ENCODE measurements around the gene WDR47. TPM values are rescaled to one million over a fixed set of nuclear protein-coding genes. Genes with fewer than 3 reads are reported as not detected.

WDR47 gene
- total and polyA plus RNA-seq, 2 of the 8 experiments (the other 6 are each of a cell fraction or from before 2014, with no cell fraction given): 1.9 to 6.7 TPM

GRCh38 chr1:108972951-108973350 lies 69.0 kb downstream of the WDR47 start:
- CTCF ChIA-PET (ENCODE audit: partially characterized antibody): no interaction called here
- H3K23ac ChIP-seq (ENCODE audit: insufficient read length): no peak overlapping the region

More at GRCh38 chr1:108972951-108973350, 69.0 kb downstream of the WDR47 start:
- H4K20me1 ChIP-seq (replicated peaks in 1 of 2; ENCODE audit: control insufficient read depth in 1 of 2, insufficient read depth in 2 of 2, low read length in 2 of 2): no peaks in the 10 kb centered on the region
- no peak overlapping the region for H2BK12ac ChIP-seq (ENCODE audit: low read depth, low read length)
- H3K4ac ChIP-seq (replicated peaks; ENCODE audit: insufficient read length, low read depth, low read length): no peak overlapping the region
- no peak overlapping the region for H4K5ac ChIP-seq (ENCODE audit: insufficient read length, low read depth, low read length)
- H2BK5ac ChIP-seq (ENCODE audit: low read depth, low read length): no peak overlapping the region
- H2AFZ ChIP-seq (ENCODE audit: low read length): no peak overlapping the region
- POLR2A ChIA-PET (ENCODE audit: partially characterized antibody): no interaction called here
- H3K14ac ChIP-seq (ENCODE audit: insufficient read length): no peak overlapping the region
- no peak overlapping the region for H3K56ac ChIP-seq (replicated peaks; ENCODE audit: insufficient read length, low read depth, low read length)
- 94% methylated on average over 1 of the region's 1 CpG; no CpG with 5 or more reads in 1 of the 2 experiments for WGBS, 2 experiments (ENCODE audit: extremely low coverage in 1 of 2, insufficient coverage in 1 of 2, insufficient read length in 1 of 2, insufficient replicate concordance in 2 of 2, low coverage in 1 of 2, low lambda C conversion rate in 2 of 2, missing lambda C conversion rate in 1 of 2)
- H2AK5ac ChIP-seq (ENCODE audit: low read depth, low read length): no peak overlapping the region
- no peaks in the 10 kb centered on the region for H3K9me3 ChIP-seq (ENCODE audit: insufficient read depth in 2 of 2, low read depth in 1 of 2, low read length in 1 of 2)
- TF ChIP-seq SAP30 (IDR thresholded peaks at IDR 0.05; ENCODE audit: insufficient read depth, insufficient replicate concordance, low read length): no peak
- TF ChIP-seq RAD21 (IDR thresholded peaks at IDR 0.05 in 1 of 2, conservative IDR thresholded peaks at IDR 0.05 in 1 of 2; ENCODE audit: low read depth in 2 of 2, low read length in 2 of 2): no peak
- no peak for TF ChIP-seq SP1 (IDR thresholded peaks at IDR 0.05; ENCODE audit: low read depth, low read length)
- TF ChIP-seq YY1 (IDR thresholded peaks at IDR 0.05; ENCODE audit: low read depth, low read length): no peak
- TF ChIP-seq KDM1A (IDR thresholded peaks at IDR 0.05; ENCODE audit: borderline replicate concordance, low read length): no peak
- no peak for TF ChIP-seq CBX5 (IDR thresholded peaks at IDR 0.05; ENCODE audit: low read depth, low read length)
- no peak for TF ChIP-seq CREB1 (IDR thresholded peaks at IDR 0.05)
- no peak for TF ChIP-seq RNF2 (IDR thresholded peaks at IDR 0.05; ENCODE audit: borderline replicate concordance, low read depth, low read length, missing control alignments, poor library complexity, severe bottlenecking)
- TF ChIP-seq USF2 (IDR thresholded peaks at IDR 0.05; ENCODE audit: low read length): no peak
- no peak overlapping the region for H2BK120ac ChIP-seq (replicated peaks; ENCODE audit: low read depth, low read length)
- H2BK20ac ChIP-seq (ENCODE audit: low read length): no peak overlapping the region
- no peaks in the 10 kb centered on the region for H3K27me3 ChIP-seq (replicated peaks in 1 of 4; ENCODE audit: control insufficient read depth in 3 of 4, extremely low read depth in 1 of 4, insufficient read depth in 3 of 4, low read length in 3 of 4)
- H3K23me2 ChIP-seq (ENCODE audit: low read depth, low read length): no peaks in the 10 kb centered on the region
- H3K36me3 ChIP-seq (ENCODE audit: control insufficient read depth in 2 of 4, insufficient read depth in 4 of 4, low read length in 3 of 4): peaks cover 0 to 3% (median 0%) of the 10 kb centered on the region in 4 experiments; a peak in 1 of 8 replicates
- DNase-seq (ENCODE audit: low read depth in 1 of 2, low spot score in 2 of 2) (no peak), FAIRE-seq (no peak)
- H3K4me2 ChIP-seq (ENCODE audit: insufficient read depth in 1 of 2, low read depth in 2 of 2, low read length in 2 of 2): no peak overlapping the region
- H3K9ac ChIP-seq (replicated peaks in 1 of 4; ENCODE audit: extremely low read depth in 1 of 4, low read depth in 3 of 4, low read length in 3 of 4): no peak overlapping the region
- no peak overlapping the region for H3K4me3 ChIP-seq (ENCODE audit: extremely low read depth in 1 of 4, insufficient read depth in 2 of 4, low read depth in 3 of 4, low read length in 4 of 4)
- H3K79me1 ChIP-seq (ENCODE audit: low read depth, low read length): no peaks in the 10 kb centered on the region
- H4K8ac ChIP-seq (ENCODE audit: extremely low read depth, insufficient read depth, low read length): no peak overlapping the region
- peaks cover 0 to 3% (median 0%) of the 10 kb centered on the region in 4 experiments; a peak in 1 of 7 replicates for H3K4me1 ChIP-seq (replicated peaks in 1 of 4; ENCODE audit: control insufficient read depth in 3 of 4, insufficient read depth in 4 of 4, low read length in 3 of 4)
- no peak overlapping the region for H2BK15ac ChIP-seq (ENCODE audit: low read length)
- no peak overlapping the region for H4K91ac ChIP-seq (replicated peaks; ENCODE audit: insufficient read length, low read length)
- no peaks in the 10 kb centered on the region for H3K79me2 ChIP-seq (ENCODE audit: control insufficient read depth in 1 of 2, insufficient read depth in 2 of 2, low read length in 2 of 2)
- no peak overlapping the region for H3K18ac ChIP-seq (ENCODE audit: extremely low read depth, low read length)
- H3K27ac ChIP-seq (ENCODE audit: low read depth, low read length): no peak overlapping the region
